Fibroblast of mammary gland (primary cell): ENCODE measurements around the gene WSB2.
A peak's percentile ranks its signal among the peaks of the same experiment; 100 is the strongest.

Experiments
- DNase-seq: peaks from one replicate; pipeline ENCODE4 v3.0.0-alpha.2; 2010; ENCODE audit warnings: low read depth
- H3K4me3 ChIP-seq: 2 replicates; pipeline ENCODE4 v1.5.1; 2011; ENCODE audit warnings: low read depth, mild to moderate bottlenecking, low read length, moderate library complexity; ENCODE audit not compliant: control insufficient read depth
- CTCF ChIP-seq: conservative IDR thresholded peaks from 2 replicates; pipeline ENCODE4 v1.5.1; 2011; ENCODE audit warnings: low read depth, low read length, inconsistent platforms; ENCODE audit not compliant: control insufficient read depth, insufficient read depth

WSB2 gene

GRCh38 chr12:118058227-118058626, 2.8 kb downstream of the WSB2 start:
- no peak overlapping the region for H3K4me3 ChIP-seq
- DNase-seq: no peak
- no peak for TF ChIP-seq CTCF

GRCh38 chr12:118055865-118056773, 4.9 kb downstream of the WSB2 start:
- TF ChIP-seq CTCF: no peak
- no peak for DNase-seq
- no peak overlapping the region for H3K4me3 ChIP-seq

GRCh38 chr12:118055144-118055557, 5.8 kb downstream of the WSB2 start:
- TF ChIP-seq CTCF: peak; percentile 52
- peak; percentile 46 for DNase-seq
- H3K4me3 ChIP-seq: no peak overlapping the region

- H3K4me3 ChIP-seq: no peak overlapping the region
- no peak for TF ChIP-seq CTCF
- no peak for DNase-seq
Measured at GRCh38 chr12:118053071-118053985, 7.7 kb downstream of the WSB2 start.

GRCh38 chr12:118052324-118053070, 8.5 kb downstream of the WSB2 start:
- DNase-seq: peak; percentile 95
- no peak for TF ChIP-seq CTCF
- H3K4me3 ChIP-seq: no peak overlapping the region

- no peak overlapping the region for H3K4me3 ChIP-seq
- no peak for DNase-seq
- TF ChIP-seq CTCF: peak; percentile 4
Measured at GRCh38 chr12:118050972-118051910, 9.7 kb downstream of the WSB2 start.
